Ishikawa (cell line): ENCODE data around the gene ATG7.

Experiments
- CEBPB ChIP-seq: IDR thresholded peaks from 2 replicates; pipeline ENCODE4 v1.6.1; 2012
- CREB1 ChIP-seq: IDR thresholded peaks from 2 replicates; pipeline ENCODE4 v1.6.1; 2012; ENCODE audit warnings: low read depth
- EGR1 ChIP-seq: IDR thresholded peaks from 2 replicates; pipeline ENCODE4 v1.6.1; 2012
- EP300 ChIP-seq: IDR thresholded peaks from 2 replicates; pipeline ENCODE4 v1.6.1; 2012; ENCODE audit warnings: borderline replicate concordance
- FOXM1 ChIP-seq: IDR thresholded peaks from 2 replicates; pipeline ENCODE4 v1.6.1; 2012; ENCODE audit warnings: low read depth, borderline replicate concordance
- MAX ChIP-seq: IDR thresholded peaks from 2 replicates; pipeline ENCODE4 v1.6.1; 2012
- NFIC ChIP-seq: IDR thresholded peaks from 2 replicates; pipeline ENCODE4 v1.6.1; 2012
- RAD21 ChIP-seq: IDR thresholded peaks from 2 replicates; pipeline ENCODE4 v1.6.1; 2012; ENCODE audit warnings: low read depth
- TAF1 ChIP-seq: IDR thresholded peaks from 2 replicates; pipeline ENCODE4 v1.6.1; 2012; ENCODE audit warnings: low read depth, mild to moderate bottlenecking
- TCF12 ChIP-seq: IDR thresholded peaks from 2 replicates; pipeline ENCODE4 v1.6.1; 2012; ENCODE audit warnings: low read depth
- TEAD4 ChIP-seq: IDR thresholded peaks from 2 replicates; pipeline ENCODE4 v1.6.1; 2012
- YY1 ChIP-seq: IDR thresholded peaks from 2 replicates; pipeline ENCODE4 v1.6.1; 2012; ENCODE audit warnings: low read depth
- ZBTB7A ChIP-seq: IDR thresholded peaks from 2 replicates; pipeline ENCODE4 v1.6.1; 2012; ENCODE audit warnings: low read depth
- TF ChIP-seq, protein P1 (sequence below): IDR thresholded peaks from 2 replicates; pipeline ENCODE4 v1.6.1; 2012
- TF ChIP-seq, protein P2 (sequence below): IDR thresholded peaks from 2 replicates; pipeline ENCODE4 v1.6.1; 2012; ENCODE audit warnings: low read depth, mild to moderate bottlenecking

The ATG7 gene

GRCh38 chr3:11244121-11244677 lies 28.0 kb upstream of the ATG7 start:
- TF ChIP-seq, protein P1, sequence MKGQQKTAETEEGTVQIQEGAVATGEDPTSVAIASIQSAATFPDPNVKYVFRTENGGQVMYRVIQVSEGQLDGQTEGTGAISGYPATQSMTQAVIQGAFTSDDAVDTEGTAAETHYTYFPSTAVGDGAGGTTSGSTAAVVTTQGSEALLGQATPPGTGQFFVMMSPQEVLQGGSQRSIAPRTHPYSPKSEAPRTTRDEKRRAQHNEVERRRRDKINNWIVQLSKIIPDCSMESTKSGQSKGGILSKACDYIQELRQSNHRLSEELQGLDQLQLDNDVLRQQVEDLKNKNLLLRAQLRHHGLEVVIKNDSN: peak; percentile 90
- no peak for TF ChIP-seq RAD21
- TF ChIP-seq NFIC: no peak
- TF ChIP-seq, protein P2, sequence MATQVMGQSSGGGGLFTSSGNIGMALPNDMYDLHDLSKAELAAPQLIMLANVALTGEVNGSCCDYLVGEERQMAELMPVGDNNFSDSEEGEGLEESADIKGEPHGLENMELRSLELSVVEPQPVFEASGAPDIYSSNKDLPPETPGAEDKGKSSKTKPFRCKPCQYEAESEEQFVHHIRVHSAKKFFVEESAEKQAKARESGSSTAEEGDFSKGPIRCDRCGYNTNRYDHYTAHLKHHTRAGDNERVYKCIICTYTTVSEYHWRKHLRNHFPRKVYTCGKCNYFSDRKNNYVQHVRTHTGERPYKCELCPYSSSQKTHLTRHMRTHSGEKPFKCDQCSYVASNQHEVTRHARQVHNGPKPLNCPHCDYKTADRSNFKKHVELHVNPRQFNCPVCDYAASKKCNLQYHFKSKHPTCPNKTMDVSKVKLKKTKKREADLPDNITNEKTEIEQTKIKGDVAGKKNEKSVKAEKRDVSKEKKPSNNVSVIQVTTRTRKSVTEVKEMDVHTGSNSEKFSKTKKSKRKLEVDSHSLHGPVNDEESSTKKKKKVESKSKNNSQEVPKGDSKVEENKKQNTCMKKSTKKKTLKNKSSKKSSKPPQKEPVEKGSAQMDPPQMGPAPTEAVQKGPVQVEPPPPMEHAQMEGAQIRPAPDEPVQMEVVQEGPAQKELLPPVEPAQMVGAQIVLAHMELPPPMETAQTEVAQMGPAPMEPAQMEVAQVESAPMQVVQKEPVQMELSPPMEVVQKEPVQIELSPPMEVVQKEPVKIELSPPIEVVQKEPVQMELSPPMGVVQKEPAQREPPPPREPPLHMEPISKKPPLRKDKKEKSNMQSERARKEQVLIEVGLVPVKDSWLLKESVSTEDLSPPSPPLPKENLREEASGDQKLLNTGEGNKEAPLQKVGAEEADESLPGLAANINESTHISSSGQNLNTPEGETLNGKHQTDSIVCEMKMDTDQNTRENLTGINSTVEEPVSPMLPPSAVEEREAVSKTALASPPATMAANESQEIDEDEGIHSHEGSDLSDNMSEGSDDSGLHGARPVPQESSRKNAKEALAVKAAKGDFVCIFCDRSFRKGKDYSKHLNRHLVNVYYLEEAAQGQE: no peak
- TF ChIP-seq FOXM1: no peak

GRCh38 chr3:11245276-11245675 lies 26.9 kb upstream of the ATG7 start:
- TF ChIP-seq, protein P2: no peak
- TF ChIP-seq CEBPB (no peak), NFIC (no peak), EP300 (no peak), TEAD4 (no peak), EGR1 (no peak), YY1 (no peak), MAX (no peak), RAD21 (no peak)
- TF ChIP-seq, protein P1: no peak

- no peak for TF ChIP-seq CREB1
- TF ChIP-seq TCF12: no peak
- TF ChIP-seq FOXM1: no peak
- no peak for TF ChIP-seq EP300
- TF ChIP-seq RAD21: no peak
- TF ChIP-seq EGR1: no peak
- no peak for TF ChIP-seq TAF1
- TF ChIP-seq TEAD4: no peak
- no peak for TF ChIP-seq ZBTB7A
- no peak for TF ChIP-seq YY1
- no peak for TF ChIP-seq MAX
- TF ChIP-seq, protein P2: no peak
- TF ChIP-seq, protein P1: no peak
- TF ChIP-seq CEBPB: no peak
These were observed 26.2 kb upstream of the ATG7 start for GRCh38 chr3:11245827-11246662.

- TF ChIP-seq, protein P1: no peak
- no peak for TF ChIP-seq CEBPB
- no peak for TF ChIP-seq TEAD4
- no peak for TF ChIP-seq RAD21
- TF ChIP-seq CREB1: no peak
- no peak for TF ChIP-seq YY1
These were observed 25.6 kb upstream of the ATG7 start for GRCh38 chr3:11246663-11246970.
